GM12874 (cell line): ENCODE measurements around the gene MIR17HG.

Experiments
- CTCF ChIP-seq: IDR thresholded peaks from 2 replicates; pipeline ENCODE4 v1.5.1; 2011; ENCODE audit warnings: low read depth, mild to moderate bottlenecking, control low read depth, low read length, moderate library complexity; ENCODE audit not compliant: insufficient read depth

The MIR17HG gene

GRCh38 chr13:91359631-91360030 is 12.1 kb downstream of the MIR17HG start:
- TF ChIP-seq CTCF, result no peak

- no peak for TF ChIP-seq CTCF
Measured at GRCh38 chr13:91360246-91360751, 12.8 kb downstream of the MIR17HG start.

GRCh38 chr13:91361755-91362271 is 14.3 kb downstream of the MIR17HG start:
- no peak for TF ChIP-seq CTCF

GRCh38 chr13:91362908-91363307 is 15.4 kb downstream of the MIR17HG start:
- no peak for TF ChIP-seq CTCF

GRCh38 chr13:91368101-91368500 is 20.6 kb downstream of the MIR17HG start:
- no peak for TF ChIP-seq CTCF

GRCh38 chr13:91368676-91369440 is 21.4 kb downstream of the MIR17HG start:
- no peak for TF ChIP-seq CTCF

GRCh38 chr13:91369441-91369831 is 21.9 kb downstream of the MIR17HG start:
- no peak for TF ChIP-seq CTCF
